ENCODE data around the gene ATP5F1A. TPM values are rescaled to one million over a fixed set of nuclear protein-coding genes. Genes with fewer than 3 reads are reported as not detected.

Gene ATP5F1A
- total RNA-seq, 1 experiment from 2014 or later, result 625 TPM

DNA sequence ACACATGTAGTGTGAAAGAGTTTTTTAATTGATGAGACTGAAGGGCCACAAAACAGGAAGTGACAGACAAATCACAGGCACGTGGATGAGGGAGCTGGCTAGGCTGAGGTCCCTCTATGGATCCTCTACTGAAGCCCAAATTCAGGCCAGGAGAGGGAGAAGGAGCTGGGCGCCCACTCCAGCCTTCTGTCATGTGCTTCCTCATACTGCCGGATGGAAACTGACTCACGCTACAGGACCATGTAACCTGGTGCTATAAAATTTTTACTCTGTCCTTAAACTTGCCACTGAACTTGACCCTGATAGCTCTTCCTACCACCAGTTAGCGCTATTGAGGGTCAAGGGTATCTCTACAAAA lies 57.4 kb downstream of the ATP5F1A start:
- H3K9ac ChIP-seq (ENCODE audit: extremely low read depth, insufficient read length, low read length), result no peak overlapping the region
- no peaks in the 10 kb centered on the region for H3K79me1 ChIP-seq (ENCODE audit: insufficient read depth, low read depth, low read length, poor library complexity, severe bottlenecking)
- no peak overlapping the region for H2BK120ac ChIP-seq (ENCODE audit: low read depth, low read length, poor library complexity, severe bottlenecking)
- no peak overlapping the region for H2BK15ac ChIP-seq (ENCODE audit: low read depth, low read length)
- H3K27ac Mint-ChIP-seq, result no peak overlapping the region
- no peak for DNase-seq
- no peak overlapping the region for H3K14ac ChIP-seq (ENCODE audit: insufficient read depth, low read length)
- no peaks in the 10 kb centered on the region; a peak in 1 of 5 replicates for H3K9me3 Mint-ChIP-seq
- no peaks in the 10 kb centered on the region for H3K79me2 ChIP-seq (ENCODE audit: insufficient read depth, low read length)
- H3K9me3 ChIP-seq (ENCODE audit: control insufficient read depth, low read depth, low read length), result no peaks in the 10 kb centered on the region
- no peak overlapping the region for H4K5ac ChIP-seq (ENCODE audit: insufficient read length, low read depth, low read length)
- no peak overlapping the region for H3K4ac ChIP-seq (ENCODE audit: low read depth, low read length)
- H2BK5ac ChIP-seq (ENCODE audit: insufficient read length, low read length), result no peak overlapping the region
- no peak overlapping the region for H2BK20ac ChIP-seq (ENCODE audit: low read depth, low read length, poor library complexity, severe bottlenecking)
- H3K18ac ChIP-seq (ENCODE audit: insufficient read length, low read depth, low read length), result no peak overlapping the region
- H3K27me3 Mint-ChIP-seq (ENCODE audit: low read depth), result peaks cover 3% of the 10 kb centered on the region; the same call in 1 of the 2 replicates
- no peak overlapping the region for H3K4me2 ChIP-seq (ENCODE audit: insufficient read depth, insufficient read length, low read length)
- H3K27ac ChIP-seq (ENCODE audit: insufficient read length, low read depth, low read length), result no peak overlapping the region
- no peak overlapping the region for H3K4me3 Mint-ChIP-seq
- H2BK12ac ChIP-seq (ENCODE audit: insufficient read length, low read depth, low read length), result no peak overlapping the region
- H3K27me3 ChIP-seq (ENCODE audit: insufficient read depth, low read length), result no peaks in the 10 kb centered on the region
- WGBS (ENCODE audit: extremely low coverage, insufficient read length, low lambda C conversion rate), result no CpG with 5 or more reads among the region's 5 CpGs
- H4K8ac ChIP-seq (replicated peaks; ENCODE audit: insufficient read length, low read depth, low read length), result no peak overlapping the region
- H3K56ac ChIP-seq (ENCODE audit: insufficient read length, low read depth, low read length), result no peak overlapping the region
- H3T11ph ChIP-seq (ENCODE audit: low read length), result no peak overlapping the region
- H3K23ac ChIP-seq (ENCODE audit: insufficient read length, low read depth, low read length), result no peak overlapping the region
- H4K91ac ChIP-seq (ENCODE audit: insufficient read length, low read depth, low read length), result no peak overlapping the region
- no peaks in the 10 kb centered on the region for H3K4me1 ChIP-seq (ENCODE audit: insufficient read depth, low read length)
- peaks cover 9 to 12% of the 10 kb centered on the region in 2 experiments for H3K4me1 Mint-ChIP-seq
- H2AFZ ChIP-seq (ENCODE audit: low read length), result no peak overlapping the region
- H3K36me3 Mint-ChIP-seq (ENCODE audit: insufficient read depth in 1 of 3, low read depth in 3 of 3), result no peaks in the 10 kb centered on the region
- no peaks in the 10 kb centered on the region for H3K23me2 ChIP-seq (ENCODE audit: insufficient read length, low read depth, low read length, poor library complexity, severe bottlenecking)
- no peak overlapping the region for H2AK5ac ChIP-seq (ENCODE audit: insufficient read length, low read length)
- H4K20me1 ChIP-seq (ENCODE audit: control insufficient read depth, insufficient read depth, insufficient read length), result no peaks in the 10 kb centered on the region
- TF ChIP-seq, protein P1, sequence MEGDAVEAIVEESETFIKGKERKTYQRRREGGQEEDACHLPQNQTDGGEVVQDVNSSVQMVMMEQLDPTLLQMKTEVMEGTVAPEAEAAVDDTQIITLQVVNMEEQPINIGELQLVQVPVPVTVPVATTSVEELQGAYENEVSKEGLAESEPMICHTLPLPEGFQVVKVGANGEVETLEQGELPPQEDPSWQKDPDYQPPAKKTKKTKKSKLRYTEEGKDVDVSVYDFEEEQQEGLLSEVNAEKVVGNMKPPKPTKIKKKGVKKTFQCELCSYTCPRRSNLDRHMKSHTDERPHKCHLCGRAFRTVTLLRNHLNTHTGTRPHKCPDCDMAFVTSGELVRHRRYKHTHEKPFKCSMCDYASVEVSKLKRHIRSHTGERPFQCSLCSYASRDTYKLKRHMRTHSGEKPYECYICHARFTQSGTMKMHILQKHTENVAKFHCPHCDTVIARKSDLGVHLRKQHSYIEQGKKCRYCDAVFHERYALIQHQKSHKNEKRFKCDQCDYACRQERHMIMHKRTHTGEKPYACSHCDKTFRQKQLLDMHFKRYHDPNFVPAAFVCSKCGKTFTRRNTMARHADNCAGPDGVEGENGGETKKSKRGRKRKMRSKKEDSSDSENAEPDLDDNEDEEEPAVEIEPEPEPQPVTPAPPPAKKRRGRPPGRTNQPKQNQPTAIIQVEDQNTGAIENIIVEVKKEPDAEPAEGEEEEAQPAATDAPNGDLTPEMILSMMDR (conservative IDR thresholded peaks at IDR 0.05), result no peak
